ENCODE results near the gene DHPS. TPM values are rescaled to one million over a fixed set of nuclear protein-coding genes. Genes with fewer than 3 reads are reported as not detected.
"Not testable (repeated sequence)": the region's sequence is repeated elsewhere in the genome, so short reads cannot be mapped to it uniquely, and the experiment has no call there.

Gene DHPS
- total RNA-seq, 2 experiments from 2014 or later = 92.9 to 99.9 TPM

- H3K36me3 Mint-ChIP-seq = peaks cover 10% of the 10 kb centered on the region
- no peak overlapping the region for H3K27ac Mint-ChIP-seq
- H3K4me1 Mint-ChIP-seq = peaks cover 7% of the 10 kb centered on the region
- DNase-seq = no peak
- H3K9me3 Mint-ChIP-seq = no peaks in the 10 kb centered on the region
- no peaks in the 10 kb centered on the region for H3K27me3 Mint-ChIP-seq
- H3K4me3 Mint-ChIP-seq = peak overlapping the region; percentile 87
These were observed 13.4 kb upstream of the DHPS start for GRCh38 chr19:12695096-12695495.

- H3K4me3 Mint-ChIP-seq = peak overlapping the region; percentile 87
- H3K27ac Mint-ChIP-seq = no peak overlapping the region
- H3K36me3 Mint-ChIP-seq = peaks cover 10% of the 10 kb centered on the region
- DNase-seq = no peak
- H3K4me1 Mint-ChIP-seq = peaks cover 7% of the 10 kb centered on the region
- no peaks in the 10 kb centered on the region for H3K27me3 Mint-ChIP-seq
- H3K9me3 Mint-ChIP-seq = no peaks in the 10 kb centered on the region
These were observed 13.0 kb upstream of the DHPS start for GRCh38 chr19:12694641-12695040.

- no peaks in the 10 kb centered on the region for H3K27me3 Mint-ChIP-seq
- H3K9me3 Mint-ChIP-seq = no peaks in the 10 kb centered on the region
- H3K4me1 Mint-ChIP-seq = peaks cover 7% of the 10 kb centered on the region
- H3K27ac Mint-ChIP-seq = no peak overlapping the region
- no peak for DNase-seq
- H3K36me3 Mint-ChIP-seq = peaks cover 5% of the 10 kb centered on the region
- no peak overlapping the region for H3K4me3 Mint-ChIP-seq
These were observed 11.3 kb upstream of the DHPS start for GRCh38 chr19:12692960-12693359.

GRCh38 chr19:12689581-12690216, 8.0 kb upstream of the DHPS start:
- DNase-seq = no peak
- Mint-ChIP-seq H3K4me3 (no peak overlapping the region), H3K27ac (no peak overlapping the region), H3K27me3 (no peaks in the 10 kb centered on the region), H3K36me3 (peaks cover 4% of the 10 kb centered on the region), H3K9me3 (no peaks in the 10 kb centered on the region), H3K4me1 (peaks cover 1% of the 10 kb centered on the region)

GRCh38 chr19:12689012-12689411, 7.3 kb upstream of the DHPS start:
- DNase-seq = no peak
- H3K4me3 Mint-ChIP-seq = no peak overlapping the region
- no peak overlapping the region for H3K27ac Mint-ChIP-seq
- H3K27me3 Mint-ChIP-seq = no peaks in the 10 kb centered on the region
- no peaks in the 10 kb centered on the region for H3K4me1 Mint-ChIP-seq
- H3K9me3 Mint-ChIP-seq = no peaks in the 10 kb centered on the region
- H3K36me3 Mint-ChIP-seq = peaks cover 2% of the 10 kb centered on the region

GRCh38 chr19:12687496-12688196, 6.0 kb upstream of the DHPS start, which contains the start of gene GNG14:
Gene GNG14 (plus strand): TSS chr19:12687998. CDS start chr19:12688049, 51 bp downstream.
- H3K4me3 Mint-ChIP-seq = no peak within 1 kb of the TSS
- peaks cover 2% of the 10 kb centered on the region for H3K36me3 Mint-ChIP-seq
- no peaks in the 10 kb centered on the region for H3K9me3 Mint-ChIP-seq
- no peak for DNase-seq
- no peaks in the 10 kb centered on the region for H3K4me1 Mint-ChIP-seq
- no peak within 1 kb of the TSS for H3K27ac Mint-ChIP-seq
- H3K27me3 Mint-ChIP-seq = no peaks in the 10 kb centered on the region

GRCh38 chr19:12685831-12686230, 4.2 kb upstream of the DHPS start:
- Mint-ChIP-seq H3K27me3 (no peaks in the 10 kb centered on the region), H3K36me3 (peaks cover 7% of the 10 kb centered on the region)

GRCh38 chr19:12680034-12680433, 1.6 kb downstream of the DHPS start:
- no peak for DNase-seq
- peak overlapping the region; percentile 99 for H3K4me3 Mint-ChIP-seq
- H3K4me1 Mint-ChIP-seq = peaks cover 26% of the 10 kb centered on the region
- H3K27me3 Mint-ChIP-seq = no peaks in the 10 kb centered on the region
- H3K9me3 Mint-ChIP-seq = no peaks in the 10 kb centered on the region
- peaks cover 27% of the 10 kb centered on the region for H3K36me3 Mint-ChIP-seq
- H3K27ac Mint-ChIP-seq = no peak overlapping the region

More at GRCh38 chr19:12685831-12686230, 4.2 kb upstream of the DHPS start:
- Mint-ChIP-seq H3K9me3 (no peaks in the 10 kb centered on the region), H3K4me3 (no peak overlapping the region), H3K27ac (peak overlapping the region; percentile 13), H3K4me1 (peaks cover 5% of the 10 kb centered on the region)
- no peak for DNase-seq

- not testable (repeated sequence) for DNase-seq, H3K4me3 Mint-ChIP-seq, H3K27me3 Mint-ChIP-seq, H3K9me3 Mint-ChIP-seq
- peak overlapping the region; percentile 12 for H3K27ac Mint-ChIP-seq
- peaks cover 33% of the 10 kb centered on the region for H3K36me3 Mint-ChIP-seq
- peaks cover 26% of the 10 kb centered on the region for H3K4me1 Mint-ChIP-seq
These were observed 3.6 kb downstream of the DHPS start for GRCh38 chr19:12678039-12678438.

- Mint-ChIP-seq H3K36me3 (peaks cover 38% of the 10 kb centered on the region), H3K4me3 (no peak overlapping the region), H3K9me3 (no peaks in the 10 kb centered on the region), H3K27me3 (no peaks in the 10 kb centered on the region), H3K4me1 (peaks cover 29% of the 10 kb centered on the region), H3K27ac (no peak overlapping the region)
- DNase-seq = no peak
These were observed 4.8 kb downstream of the DHPS start for GRCh38 chr19:12676928-12677327.

- Mint-ChIP-seq H3K27ac (peak overlapping the region; percentile 50), H3K36me3 (peaks cover 40% of the 10 kb centered on the region), H3K27me3 (no peaks in the 10 kb centered on the region), H3K4me3 (no peak overlapping the region), H3K4me1 (peaks cover 31% of the 10 kb centered on the region), H3K9me3 (no peaks in the 10 kb centered on the region)
- DNase-seq = peak; percentile 84
These were observed 5.3 kb downstream of the DHPS start for GRCh38 chr19:12676384-12676792.

- H3K36me3 Mint-ChIP-seq = peaks cover 35% of the 10 kb centered on the region
- H3K27me3 Mint-ChIP-seq = no peaks in the 10 kb centered on the region
- DNase-seq = no peak
- no peak overlapping the region for H3K27ac Mint-ChIP-seq
- no peaks in the 10 kb centered on the region for H3K9me3 Mint-ChIP-seq
- H3K4me1 Mint-ChIP-seq = peaks cover 27% of the 10 kb centered on the region
- no peak overlapping the region for H3K4me3 Mint-ChIP-seq
These were observed 5.7 kb downstream of the DHPS start for GRCh38 chr19:12675940-12676339.

GRCh38 chr19:12675399-12675798, 6.3 kb downstream of the DHPS start:
- Mint-ChIP-seq H3K4me1 (peaks cover 30% of the 10 kb centered on the region), H3K9me3 (no peaks in the 10 kb centered on the region), H3K27me3 (no peaks in the 10 kb centered on the region), H3K36me3 (peaks cover 34% of the 10 kb centered on the region), H3K27ac (no peak overlapping the region), H3K4me3 (no peak overlapping the region)
- no peak for DNase-seq

- H3K9me3 Mint-ChIP-seq = no peaks in the 10 kb centered on the region
- H3K27me3 Mint-ChIP-seq = no peaks in the 10 kb centered on the region
- H3K27ac Mint-ChIP-seq = no peak overlapping the region
- peaks cover 39% of the 10 kb centered on the region for H3K36me3 Mint-ChIP-seq
- H3K4me1 Mint-ChIP-seq = peaks cover 32% of the 10 kb centered on the region
- H3K4me3 Mint-ChIP-seq = no peak overlapping the region
- no peak for DNase-seq
These were observed 8.9 kb downstream of the DHPS start for GRCh38 chr19:12672744-12673143.

GRCh38 chr19:12670159-12670928, 11.3 kb downstream of the DHPS start:
- Mint-ChIP-seq H3K27ac (peak overlapping the region; percentile 100), H3K27me3 (no peaks in the 10 kb centered on the region), H3K4me1 (peaks cover 22% of the 10 kb centered on the region), H3K4me3 (peak overlapping the region; percentile 98), H3K36me3 (peaks cover 39% of the 10 kb centered on the region), H3K9me3 (no peaks in the 10 kb centered on the region)
- no peak for DNase-seq

Data from activated naive CD8-positive, alpha-beta T cell treated with anti-CD3 and anti-CD28 coated beads for 36 hours (primary cell).